ENCODE results near the gene TMEM59.

- peak; percentile 40 to 72 (median 66) for TF ChIP-seq CTCF (IDR thresholded peaks at IDR 0.05 in 4 of 5, conservative IDR thresholded peaks at IDR 0.05 in 1 of 5)
- TF ChIP-seq POLR2A (IDR thresholded peaks at IDR 0.05), result no peak
Observed at GRCh38 chr1:54070171-54070837, 17.3 kb upstream of the TMEM59 start.

All from gastrocnemius medialis (tissue), 4 donors.